GM19468 (cell line): ENCODE data around the gene RABL3.
"Not testable (repeated sequence)": the region's sequence is repeated elsewhere in the genome, so short reads cannot be mapped to it uniquely, and the experiment has no call there.

Source experiments
- ATAC-seq: cut with Tn5 transposase; IDR thresholded peaks from one replicate; pipeline ENCODE4 v1.9.1; 2021; ENCODE audit warnings: mild to moderate bottlenecking, moderate library complexity, moderate number of reproducible peaks; ENCODE audit not compliant: unreplicated experiment; ENCODE audit errors: extremely low read depth

The RABL3 gene

GRCh38 chr3:120649830-120650233 is 92.5 kb downstream of the RABL3 start:
- no peak for ATAC-seq

GRCh38 chr3:120648290-120648689 is 94.0 kb downstream of the RABL3 start:
- no peak for ATAC-seq

GRCh38 chr3:120646771-120647432 is 95.4 kb downstream of the RABL3 start:
- no peak for ATAC-seq

- no peak for ATAC-seq
Measured at GRCh38 chr3:120645083-120645845, 97.1 kb downstream of the RABL3 start.

- no peak for ATAC-seq
Measured at GRCh38 chr3:120642368-120642948, 99.9 kb downstream of the RABL3 start.

- no peak for ATAC-seq
Measured at GRCh38 chr3:120641696-120642246, 100.5 kb downstream of the RABL3 start.

- no peak for ATAC-seq
Measured at GRCh38 chr3:120640231-120640630, 102.1 kb downstream of the RABL3 start.

GRCh38 chr3:120638820-120639219 is 103.5 kb downstream of the RABL3 start:
- not testable (repeated sequence) for ATAC-seq

- ATAC-seq: no peak
Measured at GRCh38 chr3:120637851-120638559, 104.3 kb downstream of the RABL3 start.

- ATAC-seq: no peak
Measured at GRCh38 chr3:120636795-120637401, 105.4 kb downstream of the RABL3 start.
